ENCODE measurements around the gene CLIP1.

CLIP1 gene

GRCh38 chr12:122392411-122392810, 30.1 kb downstream of the CLIP1 start:
- no peaks in the 10 kb centered on the region; the same call in 1 of the 2 replicates for H3K36me3 ChIP-seq
- no peak for TF ChIP-seq CTCF (IDR thresholded peaks at IDR 0.05; ENCODE audit: low read depth, low read length)
- no peak for DNase-seq
- no peak overlapping the region for H3K27ac ChIP-seq
- H3K4me3 ChIP-seq (ENCODE audit: low read depth, low read length) = no peak overlapping the region
- no peaks in the 10 kb centered on the region for H3K9me3 ChIP-seq (ENCODE audit: severe bottlenecking)
- H3K27me3 ChIP-seq (ENCODE audit: insufficient read depth, low read depth, severe bottlenecking) = no peaks in the 10 kb centered on the region

GRCh38 chr12:122389677-122390076, 32.8 kb downstream of the CLIP1 start:
- Histone ChIP-seq H3K36me3 (no peaks in the 10 kb centered on the region; the same call in 1 of the 2 replicates), H3K27ac (no peak overlapping the region), H3K27me3 (ENCODE audit: insufficient read depth, low read depth, severe bottlenecking) (no peaks in the 10 kb centered on the region), H3K9me3 (ENCODE audit: severe bottlenecking) (no peaks in the 10 kb centered on the region), H3K4me3 (ENCODE audit: low read depth, low read length) (no peak overlapping the region)
- DNase-seq = no peak
- no peak for TF ChIP-seq CTCF (IDR thresholded peaks at IDR 0.05; ENCODE audit: low read depth, low read length)

- no peak for TF ChIP-seq CTCF (IDR thresholded peaks at IDR 0.05; ENCODE audit: low read depth, low read length)
- Histone ChIP-seq H3K27me3 (ENCODE audit: insufficient read depth, low read depth, severe bottlenecking) (no peaks in the 10 kb centered on the region), H3K27ac (no peak overlapping the region), H3K9me3 (ENCODE audit: severe bottlenecking) (no peaks in the 10 kb centered on the region), H3K36me3 (no peaks in the 10 kb centered on the region; the same call in 1 of the 2 replicates), H3K4me3 (ENCODE audit: low read depth, low read length) (no peak overlapping the region)
- DNase-seq = no peak
Measured at GRCh38 chr12:122387887-122388286, 34.6 kb downstream of the CLIP1 start.

GRCh38 chr12:122385171-122386016, 37.1 kb downstream of the CLIP1 start:
- Histone ChIP-seq H3K36me3 (no peaks in the 10 kb centered on the region; the same call in none of the 2 replicates), H3K27ac (no peak overlapping the region), H3K9me3 (ENCODE audit: severe bottlenecking) (no peaks in the 10 kb centered on the region), H3K27me3 (ENCODE audit: insufficient read depth, low read depth, severe bottlenecking) (no peaks in the 10 kb centered on the region), H3K4me3 (ENCODE audit: low read depth, low read length) (no peak overlapping the region)
- TF ChIP-seq CTCF (IDR thresholded peaks at IDR 0.05; ENCODE audit: low read depth, low read length) = no peak
- no peak for DNase-seq

GRCh38 chr12:122382919-122383350, 39.5 kb downstream of the CLIP1 start:
- TF ChIP-seq CTCF (IDR thresholded peaks at IDR 0.05; ENCODE audit: low read depth, low read length) = no peak
- no peaks in the 10 kb centered on the region for H3K9me3 ChIP-seq (ENCODE audit: severe bottlenecking)
- no peak for DNase-seq
- H3K27ac ChIP-seq = no peak overlapping the region
- no peaks in the 10 kb centered on the region for H3K27me3 ChIP-seq (ENCODE audit: insufficient read depth, low read depth, severe bottlenecking)
- H3K36me3 ChIP-seq = peaks cover 16% of the 10 kb centered on the region
- H3K4me3 ChIP-seq (ENCODE audit: low read depth, low read length) = no peak overlapping the region

Measured in WERI-Rb-1 (cell line).